ENCODE results near the gene MUC4.
"Not testable (repeated sequence)": the region's sequence is repeated elsewhere in the genome, so short reads cannot be mapped to it uniquely, and the experiment has no call there.

Gene MUC4

DNA sequence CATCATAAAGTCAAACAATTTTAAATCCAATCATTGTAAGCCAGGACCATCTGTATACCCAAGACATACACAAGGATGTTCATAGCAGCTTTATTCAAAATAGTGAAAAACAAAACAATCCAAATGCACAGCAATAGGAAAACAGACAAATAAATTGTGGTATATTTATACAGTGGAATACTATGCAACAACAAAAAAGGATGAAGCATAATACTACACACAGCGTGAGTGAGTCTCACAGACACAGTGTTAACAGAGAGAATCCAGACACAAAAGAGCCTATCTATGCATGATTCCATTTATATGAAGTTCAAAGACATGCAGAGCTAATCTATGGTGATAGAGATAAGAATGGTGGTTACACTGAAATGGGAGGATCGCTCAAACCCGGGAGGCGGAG lies 96.6 kb downstream of the MUC4 start:
- no peak for DNase-seq (ENCODE audit: low read depth)

DNA sequence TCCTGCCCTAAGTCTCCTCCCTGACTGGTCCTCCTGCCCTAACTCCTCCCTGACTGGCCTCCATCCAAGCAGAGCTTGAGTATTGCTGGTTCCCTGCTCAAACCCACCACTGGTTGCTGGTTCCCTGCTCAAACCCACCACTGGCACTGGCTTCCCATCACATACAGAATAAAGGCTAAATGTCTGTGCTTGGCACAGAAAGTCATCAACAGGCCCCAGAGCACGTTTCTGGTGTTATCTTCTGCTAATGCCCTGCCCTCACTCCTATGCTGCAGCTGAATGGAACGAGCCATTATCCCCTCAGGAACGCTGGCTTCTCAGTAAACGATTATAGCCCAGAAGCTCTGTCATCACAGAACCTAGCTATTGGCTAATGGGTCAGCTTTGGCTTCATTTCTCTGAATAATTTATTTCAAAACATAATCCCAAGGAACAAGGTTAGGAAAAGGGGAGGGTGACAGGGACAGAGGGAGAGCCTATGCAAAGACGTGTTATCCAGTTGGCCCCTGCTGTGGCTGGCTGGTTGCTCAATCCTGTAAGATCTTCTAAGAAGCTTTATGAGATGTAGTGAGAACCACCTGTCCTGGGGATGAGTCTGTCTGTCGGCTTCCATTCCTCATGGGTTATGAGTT lies 97.2 kb downstream of the MUC4 start:
- DNase-seq (ENCODE audit: low read depth) = no peak

DNA sequence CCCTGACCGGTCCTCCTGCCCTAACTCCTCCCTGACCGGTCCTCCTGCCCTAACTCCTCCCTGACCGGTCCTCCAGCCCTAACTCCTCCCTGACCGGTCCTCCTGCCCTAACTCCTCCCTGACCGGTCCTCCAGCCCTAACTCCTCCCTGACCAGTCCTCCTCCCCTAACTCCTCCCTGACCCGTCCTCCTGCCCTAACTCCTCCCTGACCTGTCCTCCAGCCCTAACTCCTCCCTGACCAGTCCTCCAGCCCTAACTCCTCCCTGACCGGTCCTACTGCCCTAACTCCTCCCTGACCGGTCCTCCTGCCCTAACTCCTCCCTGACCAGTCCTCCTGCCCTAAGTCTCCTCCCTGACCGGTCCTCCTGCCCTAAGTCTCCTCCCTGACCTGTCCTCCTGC lies 98.6 kb downstream of the MUC4 start:
- DNase-seq (ENCODE audit: low read depth) = not testable (repeated sequence)

DNA sequence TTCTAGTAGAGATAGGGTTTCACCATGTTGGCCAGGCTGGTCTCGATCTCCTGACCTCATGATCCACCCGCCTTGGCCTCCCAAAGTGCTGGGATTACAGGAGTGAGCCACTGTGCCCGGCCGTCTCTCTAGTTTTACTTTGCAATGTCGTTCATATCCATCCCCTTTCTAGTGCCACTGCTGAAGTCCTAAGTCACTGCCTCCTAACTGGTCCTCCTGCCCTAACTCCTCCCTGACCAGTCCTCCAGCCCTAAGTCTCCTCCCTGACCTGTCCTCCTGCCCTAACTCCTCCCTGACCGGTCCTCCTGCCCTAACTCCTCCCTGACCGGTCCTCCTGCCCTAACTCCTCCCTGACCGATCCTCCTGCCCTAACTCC lies 99.2 kb downstream of the MUC4 start:
- DNase-seq (ENCODE audit: low read depth) = not testable (repeated sequence)

DNA sequence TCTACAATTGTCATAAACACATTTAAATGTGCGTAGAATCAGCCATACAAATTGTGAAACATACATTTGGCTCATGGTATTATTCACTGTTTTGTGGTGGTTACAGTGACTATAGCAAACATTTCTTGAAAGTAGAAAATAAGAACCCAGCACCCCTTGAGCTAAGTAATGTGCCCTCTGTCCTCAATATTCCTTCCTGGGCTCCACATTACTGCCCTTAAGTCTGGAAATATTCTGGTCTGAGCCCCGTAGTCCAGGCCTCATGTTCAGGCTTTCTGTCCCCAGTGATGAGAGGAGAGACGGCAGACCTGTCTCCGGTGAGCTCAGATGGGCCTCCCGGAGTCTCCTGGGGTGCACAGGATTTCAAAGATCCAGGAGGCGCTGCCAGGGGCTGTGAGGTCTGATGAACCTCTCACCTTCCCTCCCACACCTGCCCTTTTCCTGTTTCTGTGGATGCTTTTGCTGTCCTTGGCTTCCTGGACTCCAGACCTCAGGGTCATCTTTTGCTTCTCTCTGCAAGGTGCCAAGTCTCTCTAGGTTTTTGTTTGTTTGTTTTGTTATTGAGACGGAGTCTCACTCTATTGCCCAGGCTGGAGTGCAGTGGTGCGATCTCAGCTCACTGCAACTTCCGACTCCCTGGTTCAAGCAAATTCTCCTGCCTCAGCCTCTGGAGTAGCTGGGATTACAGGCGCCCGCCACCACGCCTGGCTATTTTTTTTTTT lies 99.8 kb downstream of the MUC4 start:
- DNase-seq (ENCODE audit: low read depth) = no peak

DNA sequence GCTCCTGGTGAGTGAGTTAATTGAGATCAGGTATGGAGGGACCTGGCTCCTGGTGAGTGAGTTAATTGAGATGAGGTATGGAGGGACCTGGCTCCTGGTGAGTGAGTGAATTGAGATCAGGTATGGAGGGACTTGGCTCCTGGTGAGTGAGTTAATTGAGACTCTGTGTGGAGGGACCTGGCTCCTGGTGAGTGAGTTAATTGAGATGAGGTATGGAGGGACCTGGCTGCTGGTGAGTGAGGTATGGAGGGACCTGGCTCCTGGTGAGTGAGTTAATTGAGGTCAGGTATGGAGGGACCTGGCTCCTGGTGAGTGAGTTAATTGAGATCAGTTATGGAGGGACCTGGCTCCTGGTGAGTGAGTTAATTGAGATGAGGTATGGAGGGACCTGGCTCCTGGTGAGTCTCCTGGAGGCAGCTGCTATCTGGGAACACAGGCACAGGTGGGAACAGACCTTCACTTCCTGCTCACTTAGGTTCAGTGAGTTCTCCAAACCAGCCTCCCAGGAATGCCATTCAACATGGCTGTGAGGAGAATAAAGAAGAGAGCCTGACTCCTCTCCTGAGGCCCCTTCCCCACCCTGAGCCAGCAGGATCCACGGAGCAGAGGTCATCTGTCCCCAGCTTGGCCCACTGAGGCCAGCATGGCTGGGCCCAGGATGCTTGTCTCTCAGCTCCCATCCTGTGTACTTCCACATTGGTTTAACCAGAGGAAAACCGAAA lies 100.5 kb downstream of the MUC4 start:
- not testable (repeated sequence) for DNase-seq (ENCODE audit: low read depth)

DNA sequence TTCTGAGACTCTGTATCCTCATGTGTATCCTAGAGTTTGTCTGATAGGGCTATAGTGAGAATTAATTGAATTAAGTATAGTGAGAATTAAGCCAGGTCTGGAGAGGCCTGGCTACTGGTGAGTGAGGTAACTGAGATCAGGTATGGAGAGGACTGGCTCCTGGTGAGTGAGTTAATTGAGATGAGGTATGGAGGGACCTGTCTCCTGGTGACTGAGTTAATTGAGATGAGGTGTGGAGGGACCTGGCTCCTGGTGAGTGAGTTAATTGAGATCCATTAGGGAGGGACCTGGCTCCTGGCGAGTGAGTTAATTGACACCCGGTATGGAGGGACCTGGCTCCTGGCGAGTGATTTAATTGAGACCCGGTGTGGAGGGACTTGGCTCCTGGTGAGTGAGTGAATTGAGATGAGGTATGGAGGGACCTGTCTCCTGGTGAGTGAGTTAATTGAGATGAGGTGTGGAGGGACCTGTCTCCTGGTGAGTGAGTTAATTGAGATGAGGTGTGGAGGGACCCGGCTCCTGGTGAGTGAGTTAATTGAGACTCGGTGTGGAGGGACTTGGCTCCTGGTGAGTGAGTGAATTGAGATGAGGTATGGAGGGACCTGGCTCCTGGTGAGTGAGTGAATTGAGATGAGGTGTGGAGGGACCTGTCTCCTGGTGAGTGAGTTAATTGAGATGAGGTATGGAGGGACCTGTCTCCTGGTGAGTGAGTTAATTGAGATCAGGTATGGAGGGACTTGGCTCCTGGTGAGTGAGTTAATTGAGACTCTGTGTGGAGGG lies 101.4 kb downstream of the MUC4 start:
- not testable (repeated sequence) for DNase-seq (ENCODE audit: low read depth)

DNA sequence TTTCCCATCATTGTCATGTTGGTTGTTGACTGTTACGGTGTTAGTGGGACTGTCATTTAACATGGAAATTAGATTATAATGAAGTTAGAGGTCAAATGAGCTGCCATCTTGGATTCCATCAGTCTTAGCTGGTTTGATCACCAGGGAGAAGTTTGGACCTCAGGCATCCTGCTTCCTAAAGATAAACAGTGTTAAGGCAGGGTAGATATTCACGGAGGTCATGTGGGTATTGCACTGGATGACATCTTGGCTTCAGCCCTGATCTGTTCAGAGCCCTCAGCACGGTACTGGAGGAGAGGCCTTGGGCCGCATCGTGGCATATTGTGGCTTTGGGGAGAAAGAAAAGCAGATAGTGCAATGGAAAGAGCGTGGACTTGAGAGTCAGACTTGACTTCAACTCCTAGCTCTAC lies 102.0 kb downstream of the MUC4 start:
- DNase-seq (ENCODE audit: low read depth) = no peak

DNA sequence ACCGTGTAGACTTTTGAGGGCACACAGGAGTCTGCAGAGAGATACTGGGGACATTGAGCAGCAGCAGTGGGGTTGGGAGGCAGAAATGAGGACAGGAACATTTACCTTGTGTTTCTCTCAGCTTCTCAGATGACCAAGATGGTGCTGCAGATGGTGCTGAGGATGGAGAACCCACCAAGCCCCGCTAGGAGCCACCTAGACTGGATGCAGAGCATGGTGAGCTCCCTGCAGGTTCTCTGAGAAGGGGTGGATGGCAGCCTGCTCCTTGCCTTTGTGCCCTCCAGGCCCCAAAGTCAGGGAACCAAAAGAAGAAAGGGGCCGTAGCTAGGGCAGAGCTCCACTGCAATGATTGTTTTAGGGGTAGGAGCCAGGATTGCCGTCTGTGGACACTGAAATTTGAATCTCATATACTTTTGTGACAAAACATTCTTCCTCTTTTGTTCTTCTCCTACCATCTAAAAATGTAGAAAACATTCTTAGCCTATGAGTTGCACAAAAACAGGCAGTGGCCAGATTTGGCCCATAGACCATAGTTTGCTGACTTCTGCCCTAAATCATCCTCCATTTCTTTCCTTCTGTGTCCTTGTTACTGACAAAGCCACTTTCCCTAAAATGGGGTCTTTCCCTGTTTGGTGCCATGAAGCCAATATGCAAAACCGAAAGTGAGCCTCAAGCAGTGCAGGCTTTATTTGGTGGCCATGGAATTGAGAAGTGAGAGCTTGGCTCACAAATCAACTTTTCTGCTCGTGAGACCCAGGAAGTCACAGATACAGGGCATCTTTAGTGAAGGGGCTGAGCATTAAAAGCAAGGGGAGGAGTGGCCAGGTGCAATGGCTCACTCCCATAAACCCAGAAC lies 102.9 kb downstream of the MUC4 start:
- peak; percentile 56 for DNase-seq (ENCODE audit: low read depth)

DNA sequence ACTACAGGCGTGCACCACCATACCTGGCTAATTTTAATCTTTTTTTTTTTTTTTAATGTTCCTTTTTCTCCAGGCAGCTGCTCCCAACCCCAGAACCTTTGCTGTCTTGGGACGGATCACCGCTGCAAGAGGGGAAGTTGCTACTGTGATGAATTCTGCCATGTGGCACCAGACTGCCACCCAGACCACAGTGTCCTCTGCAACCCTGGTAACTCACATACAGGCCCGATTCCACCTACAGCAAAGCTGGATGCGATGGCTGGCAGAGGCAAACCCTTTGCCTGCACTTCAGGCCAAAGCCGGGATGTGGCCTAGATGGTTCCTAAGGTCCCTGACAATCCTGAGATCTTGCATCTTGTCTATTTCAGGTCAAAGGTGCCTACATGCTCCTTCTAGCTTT lies 103.7 kb downstream of the MUC4 start:
- DNase-seq (ENCODE audit: low read depth) = no peak

DNA sequence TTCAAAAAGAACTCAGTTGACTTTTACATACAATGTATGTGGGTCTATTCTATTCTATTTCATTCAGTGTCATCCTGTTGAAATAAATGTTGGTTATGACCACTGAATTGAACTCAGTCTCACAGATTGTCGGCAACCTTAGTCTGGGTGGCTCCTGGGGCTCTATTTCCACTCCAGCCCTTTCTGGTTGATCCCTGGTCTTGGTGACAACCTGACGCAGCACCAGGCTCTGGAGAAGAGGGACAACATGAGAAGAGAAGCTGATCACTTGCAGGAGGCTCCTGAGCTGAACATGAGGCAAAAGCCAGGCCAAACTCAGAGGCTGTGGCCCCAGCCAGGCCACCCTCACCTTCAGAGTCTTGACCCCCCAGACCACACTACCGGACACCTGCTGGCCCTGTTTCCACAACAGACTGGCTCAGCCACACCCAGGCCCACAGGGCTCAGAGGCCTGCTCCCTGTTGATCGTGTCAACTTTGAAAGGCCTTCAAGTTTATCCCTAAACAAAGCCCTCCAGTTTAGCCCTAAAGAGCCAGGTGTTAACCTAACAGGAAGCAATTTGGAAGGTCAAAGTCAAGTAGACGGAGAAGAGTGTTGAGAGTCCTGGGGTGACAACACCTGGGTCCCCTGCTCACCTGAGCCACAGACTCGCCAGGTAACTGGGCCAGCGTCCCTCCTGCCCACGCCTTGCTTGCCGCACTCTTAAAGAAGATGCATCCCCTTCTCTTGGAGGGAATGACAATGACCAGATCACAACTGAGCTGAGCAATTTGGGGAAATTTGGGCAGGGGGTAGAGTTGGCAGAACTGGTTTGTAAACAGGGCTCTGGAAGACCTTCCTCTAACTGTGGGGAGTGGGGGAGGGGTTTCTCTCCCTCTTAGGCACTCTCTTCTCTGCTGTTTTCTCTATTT lies 106.4 kb downstream of the MUC4 start:
- DNase-seq (ENCODE audit: low read depth) = no peak

DNA sequence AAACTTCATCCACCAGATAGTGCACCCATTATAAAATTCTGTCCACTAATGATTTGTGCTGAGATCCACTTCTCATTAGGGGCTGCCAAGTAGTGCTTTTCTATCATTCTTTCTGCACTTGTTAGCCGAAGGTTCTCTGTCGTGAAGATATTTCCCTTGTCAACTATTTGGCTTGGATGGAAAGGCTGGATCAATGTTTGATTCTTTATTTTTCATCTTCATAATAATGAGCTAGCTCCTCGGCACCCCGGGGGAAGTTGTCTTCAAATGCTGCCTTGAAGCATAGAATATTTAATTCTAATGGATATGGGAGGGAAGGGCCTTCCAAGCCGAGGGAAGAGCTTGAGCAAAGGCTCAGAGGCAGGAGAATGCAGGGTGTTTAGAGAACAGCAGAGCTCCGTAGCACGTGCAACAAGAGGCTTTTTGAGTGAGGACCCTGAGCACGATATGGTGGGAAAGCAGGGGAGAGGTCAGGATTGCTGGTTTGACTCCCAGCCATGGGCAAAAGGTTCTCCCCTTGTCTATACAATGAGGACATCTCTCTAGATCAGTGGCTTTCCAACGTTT lies 107.2 kb downstream of the MUC4 start:
- no peak for DNase-seq (ENCODE audit: low read depth)

DNA sequence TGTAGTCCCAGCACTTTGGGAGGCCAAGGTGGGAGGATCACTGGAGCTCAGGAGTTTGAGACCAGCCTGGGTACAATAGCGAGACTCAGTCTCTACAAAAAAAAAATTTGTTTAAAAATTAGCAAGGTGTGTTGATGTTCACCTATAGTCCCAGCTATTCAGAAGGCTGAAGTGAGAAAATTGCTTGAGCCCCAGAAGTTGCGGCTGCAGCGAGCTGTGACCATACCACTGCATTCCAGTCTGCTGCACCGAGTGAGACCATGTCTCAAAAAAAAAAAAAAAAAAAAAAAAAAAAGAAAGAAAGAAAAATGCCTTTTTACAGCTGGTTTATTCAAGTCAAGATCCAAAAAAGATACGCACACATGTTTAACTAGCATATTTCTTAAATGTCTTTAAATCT lies 108.0 kb downstream of the MUC4 start:
- no peak for DNase-seq (ENCODE audit: low read depth)

DNA sequence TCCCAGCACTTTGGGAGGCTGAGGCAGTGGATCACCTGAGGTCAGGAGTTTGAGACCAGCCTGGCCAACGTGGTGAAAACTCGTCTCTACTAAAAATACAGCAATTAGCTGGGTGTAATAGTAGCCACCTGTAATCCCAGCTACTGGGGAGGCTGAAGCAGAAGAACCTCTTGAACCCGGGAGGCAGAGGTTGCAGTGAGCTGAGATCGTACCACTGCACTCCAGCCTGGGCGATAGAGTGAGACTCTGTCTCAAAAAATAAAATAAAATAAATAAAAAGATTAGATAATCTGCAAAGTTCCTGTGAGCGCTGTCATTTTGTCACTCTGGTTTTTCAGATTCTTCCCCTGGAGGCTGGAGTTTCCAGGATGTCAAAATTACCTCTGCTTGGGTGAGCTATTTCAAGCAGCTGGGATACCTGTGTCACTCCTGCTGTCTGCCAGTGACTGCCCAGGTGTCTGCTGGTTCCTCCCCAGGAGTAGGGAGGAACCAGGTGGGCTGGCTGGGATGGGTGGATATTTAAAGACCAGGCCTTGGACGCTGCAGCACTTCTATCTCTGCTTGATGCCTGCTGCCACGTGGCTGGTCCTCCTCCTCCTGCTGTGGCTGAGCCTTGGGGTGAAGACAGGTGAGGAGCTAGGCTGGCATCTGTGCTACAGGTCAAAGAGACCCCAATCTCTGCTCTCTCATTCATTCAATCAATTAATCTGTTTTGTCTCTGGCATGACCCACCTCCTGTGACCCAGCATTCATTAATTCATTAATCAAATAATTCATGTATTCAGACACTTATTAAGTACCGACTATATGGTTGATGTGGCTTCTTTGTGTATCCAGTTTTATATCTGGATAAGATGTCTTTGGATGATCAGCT lies 110.5 kb downstream of the MUC4 start:
- no peak for DNase-seq (ENCODE audit: low read depth)

DNA sequence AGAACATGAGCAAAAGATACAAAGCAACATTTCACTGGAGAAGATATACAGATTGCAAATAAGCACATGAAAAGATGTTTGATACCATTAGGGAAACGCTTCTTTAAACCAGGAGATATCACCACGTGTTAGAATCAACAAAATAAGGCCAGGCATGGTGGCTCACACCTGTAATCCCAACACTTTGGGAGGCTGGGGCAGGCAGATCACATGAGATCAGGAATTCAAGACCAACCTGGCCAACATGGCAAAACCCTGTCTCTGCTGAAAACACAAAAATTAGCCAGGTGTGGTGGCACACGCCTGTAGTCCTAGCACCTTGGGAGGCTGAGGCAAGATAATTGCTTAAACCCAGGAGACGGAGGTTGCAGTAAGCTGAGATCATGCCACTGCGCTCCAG lies 111.4 kb downstream of the MUC4 start:
- no peak for DNase-seq (ENCODE audit: low read depth)

DNA sequence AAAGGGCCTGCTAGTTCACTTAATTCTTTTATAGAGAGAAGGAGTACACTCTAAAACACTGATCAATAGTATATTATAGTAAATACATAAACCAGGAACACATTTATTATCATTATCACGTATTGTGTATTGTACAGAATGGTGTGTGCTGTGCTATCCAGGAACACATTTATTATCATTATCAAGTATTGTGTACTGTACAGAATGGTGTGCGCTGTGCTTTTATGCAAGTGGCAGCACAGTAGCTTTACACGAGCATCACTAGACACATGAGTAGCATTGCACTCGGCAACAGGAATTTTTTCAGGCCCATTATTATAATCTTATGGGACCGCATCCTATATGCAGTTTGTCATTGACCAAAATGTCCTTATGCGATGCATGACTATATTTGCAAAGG lies 111.9 kb downstream of the MUC4 start:
- no peak for DNase-seq (ENCODE audit: low read depth)

DNA sequence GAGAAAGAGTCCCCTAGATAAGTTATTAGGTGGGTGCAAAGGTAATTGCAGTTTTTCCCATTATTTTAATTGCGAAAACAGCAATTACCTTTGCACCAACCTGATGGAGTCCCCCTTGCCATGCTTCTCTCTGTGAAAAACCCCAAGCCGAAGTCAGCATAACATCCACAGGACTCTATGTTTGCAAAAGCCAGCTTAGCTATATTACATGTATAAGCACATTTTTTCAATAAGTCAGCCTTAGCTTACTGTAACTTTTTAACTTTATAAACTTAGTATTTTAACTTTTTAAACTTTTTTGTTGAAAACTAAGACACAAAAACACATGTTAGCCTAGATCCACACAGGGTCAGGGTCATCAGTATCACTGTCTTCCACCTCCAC lies 112.3 kb downstream of the MUC4 start:
- no peak for DNase-seq (ENCODE audit: low read depth)

DNA sequence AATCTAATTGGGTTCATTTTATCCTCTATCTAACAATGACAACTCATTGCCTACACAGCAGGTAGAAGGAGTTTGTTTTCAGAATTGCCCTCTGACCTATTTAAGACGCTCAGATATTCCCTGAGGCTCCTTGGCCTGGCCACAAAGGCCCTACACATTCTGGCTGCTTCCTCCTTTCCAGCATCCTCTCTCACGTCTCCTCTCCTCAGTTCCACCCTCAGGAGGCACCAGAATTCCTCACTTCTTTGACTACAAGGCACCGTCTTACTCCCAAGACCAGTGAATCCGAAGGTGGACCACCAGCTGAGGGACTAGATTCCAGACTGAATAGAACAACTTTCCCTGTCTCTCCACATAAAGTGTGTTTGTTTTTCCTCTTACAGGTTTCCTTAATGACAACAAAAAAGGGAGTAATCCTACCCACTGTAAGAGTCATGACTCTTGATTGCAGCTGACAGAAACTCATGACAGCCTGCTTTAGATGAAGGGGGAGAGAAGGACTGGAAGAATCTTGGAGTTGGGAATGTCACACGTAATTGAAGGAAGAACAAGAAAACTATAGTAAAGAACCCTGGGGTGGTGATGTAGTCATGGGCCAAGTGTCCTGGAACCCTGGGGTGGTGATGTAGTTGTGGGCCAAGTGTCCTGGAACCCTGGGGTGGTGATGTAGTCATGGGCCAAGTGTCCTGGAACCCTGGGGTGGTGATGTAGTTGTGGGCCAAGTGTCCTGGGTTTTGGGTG lies 112.9 kb downstream of the MUC4 start:
- DNase-seq (ENCODE audit: low read depth) = no peak

DNA sequence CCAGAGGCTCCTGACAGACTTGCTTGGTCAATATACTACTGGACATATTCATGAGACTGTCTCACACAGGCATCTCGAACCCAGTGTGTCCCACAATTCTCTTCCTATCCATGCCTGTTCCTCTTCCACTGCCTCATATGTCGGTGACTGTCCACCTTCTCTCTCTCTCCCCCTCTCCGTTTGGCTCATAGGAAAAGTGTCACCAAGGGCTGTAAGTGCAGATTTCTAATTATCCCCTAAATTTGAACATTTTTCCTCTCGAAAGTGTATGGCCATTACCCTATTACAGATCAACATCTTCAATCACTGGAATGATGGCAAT lies 113.4 kb downstream of the MUC4 start:
- no peak for DNase-seq (ENCODE audit: low read depth)
